CD4-positive, CD25-positive, alpha-beta regulatory T cell (primary cell): Measurements from ENCODE around the gene CACNA2D3. TPM values are rescaled to one million over a fixed set of nuclear protein-coding genes. Genes with fewer than 3 reads are reported as not detected.

Source experiments
- ATAC-seq, 2 donors: fragments of 150-1000 bp; cut with Tn5 transposase; one replicate each; pipeline ENCODE4 v1.10.0; 2021; ENCODE audit warnings: low read depth in 2 of 2, moderate number of reproducible peaks in 2 of 2, moderate library complexity in 1 of 2
- DNase-seq, 3 donors: peaks; one replicate each; pipeline versions ENCODE4 v3.0.0 to v3.0.0-alpha.2; 2012 to 2022; ENCODE audit warnings: mixed read lengths in 1 of 3
- H3K27ac ChIP-seq: one replicate; pipeline ENCODE4 v1.7.0; 2013; ENCODE audit warnings: mild to moderate bottlenecking, low read length; ENCODE audit not compliant: insufficient read depth, poor library complexity, severe bottlenecking
- H3K27me3 ChIP-seq: one replicate; pipeline ENCODE4 v1.7.0; 2013; ENCODE audit warnings: low read length; ENCODE audit not compliant: control insufficient read depth, insufficient read depth
- H3K36me3 ChIP-seq: one replicate; pipeline ENCODE4 v1.7.0; 2013; ENCODE audit warnings: mild to moderate bottlenecking, low read length, moderate library complexity; ENCODE audit not compliant: control insufficient read depth, insufficient read depth
- H3K4me1 ChIP-seq: 2 replicates; pipeline ENCODE4 v1.7.0; 2013; ENCODE audit warnings: mild to moderate bottlenecking, low read length; ENCODE audit not compliant: insufficient read depth, control insufficient read depth, poor library complexity, severe bottlenecking
- H3K4me3 ChIP-seq: one replicate; pipeline ENCODE4 v1.7.0; 2013; ENCODE audit warnings: low read depth, mild to moderate bottlenecking, low read length, moderate library complexity
- H3K9me3 ChIP-seq, 2 experiments: 1 replicate in 1 of 2; 2 replicates in 1 of 2; pipeline ENCODE4 v1.7.0; 2013; ENCODE audit warnings: low read length in 2 of 2, mild to moderate bottlenecking in 1 of 2, moderate library complexity in 1 of 2; ENCODE audit not compliant: control insufficient read depth in 2 of 2
- H3K27ac Mint-ChIP-seq, 3 donors: one replicate each; pipeline ENCODE4 v1.8.0; 2020 to 2022; ENCODE audit warnings: mild to moderate bottlenecking in 3 of 3, mixed read lengths in 3 of 3, moderate library complexity in 2 of 3
- H3K27me3 Mint-ChIP-seq: one replicate; pipeline ENCODE4 v1.8.0; 2022; ENCODE audit warnings: mild to moderate bottlenecking, mixed read lengths
- H3K36me3 Mint-ChIP-seq: one replicate; pipeline ENCODE4 v1.8.0; 2020; ENCODE audit warnings: mixed read lengths
- H3K4me1 Mint-ChIP-seq, 4 donors: one replicate each; pipeline ENCODE4 v1.8.0; 2020 to 2022; ENCODE audit warnings: mixed read lengths in 4 of 4, mild to moderate bottlenecking in 1 of 4
- H3K4me3 Mint-ChIP-seq, 4 donors: one replicate each; pipeline ENCODE4 v1.8.0; 2020 to 2022; ENCODE audit warnings: mild to moderate bottlenecking in 4 of 4, mixed read lengths in 4 of 4, moderate library complexity in 3 of 4
- H3K9me3 Mint-ChIP-seq, 7 donors: one replicate each; pipeline ENCODE4 v1.8.0; 2020 to 2022; ENCODE audit warnings: mixed read lengths in 7 of 7, mild to moderate bottlenecking in 3 of 7, moderate library complexity in 2 of 7
- polyA plus RNA-seq, 4 donors: library from polyadenylated mRNA; unstranded; fragments of 300-500 nt; fragmentation: Illumina TruSeq; gene quantifications; one replicate each; pipeline ENCODE4 v1.2.3, GENCODE V29; 2021
- total RNA-seq: library from RNA; stranded (reverse); gene quantifications from one replicate; pipeline ENCODE4 v1.2.3, GENCODE V29; 2022

CACNA2D3 gene
- total and polyA plus RNA-seq, 5 donors from 2014 or later = not detected

DNA sequence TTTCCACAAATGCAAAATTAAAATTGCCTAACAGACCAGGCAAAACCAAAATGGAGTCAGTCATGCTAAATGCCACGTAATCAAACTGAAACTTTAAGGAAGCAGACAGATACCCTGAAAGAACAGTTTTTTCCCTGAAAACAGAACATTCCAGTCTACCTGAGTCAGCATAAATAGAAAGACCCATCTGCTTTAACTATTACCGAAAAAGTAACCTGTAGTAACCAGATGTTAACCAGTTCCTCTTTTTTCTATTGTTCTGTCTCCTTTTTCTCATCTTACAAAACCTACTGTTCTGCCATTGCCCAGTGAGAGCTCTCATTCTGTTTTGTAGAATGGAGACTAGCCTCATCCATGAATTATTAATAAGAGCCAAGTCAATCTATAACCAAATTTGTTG, 286.0 kb downstream of the CACNA2D3 start:
- Histone ChIP-seq H3K9me3 (no peaks in the 10 kb centered on the region), H3K27me3 (no peaks in the 10 kb centered on the region), H3K27ac (no peak overlapping the region), H3K4me1 (no peaks in the 10 kb centered on the region), H3K4me3 (no peak overlapping the region), H3K36me3 (no peaks in the 10 kb centered on the region)
- no peak overlapping the region for H3K4me3 Mint-ChIP-seq
- no peak for DNase-seq
- no peaks in the 10 kb centered on the region for H3K4me1 Mint-ChIP-seq
- H3K9me3 Mint-ChIP-seq = peaks cover 0 to 9% (median 0%) of the 10 kb centered on the region in 7 donors
- no peak overlapping the region for H3K27ac Mint-ChIP-seq
- no peak for ATAC-seq
- no peaks in the 10 kb centered on the region for H3K36me3 Mint-ChIP-seq
- H3K27me3 Mint-ChIP-seq = no peaks in the 10 kb centered on the region

DNA sequence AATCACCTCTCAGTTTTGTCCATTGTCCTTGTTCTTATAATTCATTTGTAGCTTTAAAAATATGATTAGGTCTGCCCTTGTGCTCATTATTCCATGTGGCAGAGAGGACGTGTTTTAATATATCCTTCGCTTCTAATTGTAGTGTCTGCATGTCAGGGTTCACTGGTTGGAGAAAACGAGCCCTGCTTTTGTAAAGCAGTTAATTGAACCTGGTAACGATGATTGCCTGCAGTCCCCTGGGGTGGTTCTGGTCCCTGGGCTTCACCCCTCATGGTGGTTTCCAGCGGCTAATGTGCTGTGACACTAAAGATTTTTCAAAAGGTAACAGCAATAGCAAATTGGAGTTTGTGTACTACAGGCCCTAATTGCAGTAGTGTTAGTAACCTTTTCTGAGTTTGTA, 299.6 kb downstream of the CACNA2D3 start:
- no peak for ATAC-seq
- no peaks in the 10 kb centered on the region for H3K27me3 Mint-ChIP-seq
- H3K36me3 ChIP-seq = no peaks in the 10 kb centered on the region
- no peaks in the 10 kb centered on the region for H3K9me3 ChIP-seq
- H3K27me3 ChIP-seq = no peaks in the 10 kb centered on the region
- no peak overlapping the region for H3K27ac Mint-ChIP-seq
- H3K4me3 Mint-ChIP-seq = no peak overlapping the region
- H3K9me3 Mint-ChIP-seq = peaks cover 0 to 2% (median 0%) of the 10 kb centered on the region in 7 donors
- no peaks in the 10 kb centered on the region for H3K4me1 ChIP-seq
- H3K36me3 Mint-ChIP-seq = no peaks in the 10 kb centered on the region
- no peak for DNase-seq
- H3K27ac ChIP-seq = no peak overlapping the region
- H3K4me3 ChIP-seq = no peak overlapping the region
- no peaks in the 10 kb centered on the region for H3K4me1 Mint-ChIP-seq

DNA sequence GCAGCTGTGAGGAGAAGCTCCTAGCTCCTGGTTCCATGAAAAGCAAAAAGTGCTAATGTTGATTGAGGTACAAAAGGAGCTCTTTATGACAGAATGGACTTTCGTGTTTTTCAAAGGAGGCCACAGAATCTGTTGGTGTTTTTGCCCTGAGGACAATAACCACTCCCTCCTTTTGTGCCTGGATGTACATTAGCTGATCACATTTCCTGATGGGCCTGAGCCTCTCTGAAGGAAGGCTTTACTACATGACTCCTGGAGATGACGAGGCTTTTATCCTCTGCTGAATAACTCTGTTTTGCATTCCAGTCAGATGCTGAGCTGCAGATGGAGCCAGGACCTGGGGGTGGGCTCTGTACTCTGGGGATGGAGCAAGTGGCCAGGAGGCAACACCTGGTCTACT, 301.9 kb downstream of the CACNA2D3 start:
- Histone ChIP-seq H3K9me3 (no peaks in the 10 kb centered on the region), H3K4me3 (no peak overlapping the region), H3K36me3 (no peaks in the 10 kb centered on the region), H3K4me1 (no peaks in the 10 kb centered on the region), H3K27ac (no peak overlapping the region), H3K27me3 (no peaks in the 10 kb centered on the region)
- Mint-ChIP-seq H3K36me3 (no peaks in the 10 kb centered on the region), H3K4me1 (no peaks in the 10 kb centered on the region), H3K4me3 (no peak overlapping the region), H3K27me3 (no peaks in the 10 kb centered on the region), H3K27ac (no peak overlapping the region), H3K9me3 (peaks cover 0 to 3% (median 0%) of the 10 kb centered on the region in 7 donors)
- DNase-seq (no peak), ATAC-seq (no peak)

DNA sequence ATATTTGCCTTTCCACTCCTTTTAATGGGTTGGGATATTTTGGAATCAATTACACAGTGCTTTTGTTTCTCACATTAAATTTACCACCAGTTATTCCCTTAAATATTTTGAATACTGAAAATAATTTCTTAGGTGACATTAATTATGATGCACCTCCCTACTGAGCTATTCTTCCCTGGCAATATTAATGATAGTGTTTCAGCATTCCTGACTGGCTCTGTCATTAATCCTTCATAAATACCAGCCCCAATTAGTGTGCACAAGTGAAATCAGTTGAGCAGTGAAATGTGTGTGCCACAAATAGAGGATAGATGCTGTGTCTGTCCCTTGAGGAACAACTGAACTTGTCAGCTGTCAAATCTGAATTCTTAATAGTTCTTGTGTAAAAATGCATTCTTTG, 304.0 kb downstream of the CACNA2D3 start:
- Mint-ChIP-seq H3K9me3 (peaks cover 0 to 3% (median 0%) of the 10 kb centered on the region in 7 donors), H3K4me1 (no peaks in the 10 kb centered on the region), H3K4me3 (no peak overlapping the region), H3K36me3 (no peaks in the 10 kb centered on the region), H3K27ac (no peak overlapping the region), H3K27me3 (no peaks in the 10 kb centered on the region)
- ATAC-seq (no peak), DNase-seq (no peak)
- no peak overlapping the region for H3K27ac ChIP-seq
- peaks cover 2% of the 10 kb centered on the region for H3K27me3 ChIP-seq
- H3K9me3 ChIP-seq = no peaks in the 10 kb centered on the region
- no peaks in the 10 kb centered on the region for H3K4me1 ChIP-seq
- H3K4me3 ChIP-seq = no peak overlapping the region
- H3K36me3 ChIP-seq = no peaks in the 10 kb centered on the region

DNA sequence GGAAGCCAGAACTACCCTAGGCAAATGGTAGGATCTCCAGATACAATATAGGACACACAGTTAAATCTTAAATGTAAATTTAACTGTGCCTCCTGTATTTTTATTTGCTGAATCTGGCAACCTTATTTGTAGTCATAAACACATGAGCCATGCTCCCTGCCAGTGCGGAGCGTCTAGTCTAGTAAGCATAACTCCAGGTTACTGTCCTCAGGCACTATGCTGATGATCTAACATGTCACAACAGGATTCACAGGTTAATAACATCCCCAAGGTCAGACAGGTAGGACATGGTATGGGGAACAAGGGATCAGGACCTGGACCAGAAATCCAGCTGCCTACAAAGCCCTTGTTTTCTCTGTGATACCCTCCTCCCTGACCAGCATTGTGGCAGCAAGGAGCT, 305.1 kb downstream of the CACNA2D3 start:
- Mint-ChIP-seq H3K4me1 (no peaks in the 10 kb centered on the region), H3K36me3 (no peaks in the 10 kb centered on the region), H3K4me3 (no peak overlapping the region), H3K9me3 (peaks cover 0 to 3% (median 0%) of the 10 kb centered on the region in 7 donors), H3K27me3 (no peaks in the 10 kb centered on the region), H3K27ac (no peak overlapping the region)
- H3K4me1 ChIP-seq = no peaks in the 10 kb centered on the region
- H3K27me3 ChIP-seq = peaks cover 2% of the 10 kb centered on the region
- no peaks in the 10 kb centered on the region for H3K9me3 ChIP-seq
- no peaks in the 10 kb centered on the region for H3K36me3 ChIP-seq
- ATAC-seq = no peak
- H3K27ac ChIP-seq = no peak overlapping the region
- no peak overlapping the region for H3K4me3 ChIP-seq
- DNase-seq = no peak

DNA sequence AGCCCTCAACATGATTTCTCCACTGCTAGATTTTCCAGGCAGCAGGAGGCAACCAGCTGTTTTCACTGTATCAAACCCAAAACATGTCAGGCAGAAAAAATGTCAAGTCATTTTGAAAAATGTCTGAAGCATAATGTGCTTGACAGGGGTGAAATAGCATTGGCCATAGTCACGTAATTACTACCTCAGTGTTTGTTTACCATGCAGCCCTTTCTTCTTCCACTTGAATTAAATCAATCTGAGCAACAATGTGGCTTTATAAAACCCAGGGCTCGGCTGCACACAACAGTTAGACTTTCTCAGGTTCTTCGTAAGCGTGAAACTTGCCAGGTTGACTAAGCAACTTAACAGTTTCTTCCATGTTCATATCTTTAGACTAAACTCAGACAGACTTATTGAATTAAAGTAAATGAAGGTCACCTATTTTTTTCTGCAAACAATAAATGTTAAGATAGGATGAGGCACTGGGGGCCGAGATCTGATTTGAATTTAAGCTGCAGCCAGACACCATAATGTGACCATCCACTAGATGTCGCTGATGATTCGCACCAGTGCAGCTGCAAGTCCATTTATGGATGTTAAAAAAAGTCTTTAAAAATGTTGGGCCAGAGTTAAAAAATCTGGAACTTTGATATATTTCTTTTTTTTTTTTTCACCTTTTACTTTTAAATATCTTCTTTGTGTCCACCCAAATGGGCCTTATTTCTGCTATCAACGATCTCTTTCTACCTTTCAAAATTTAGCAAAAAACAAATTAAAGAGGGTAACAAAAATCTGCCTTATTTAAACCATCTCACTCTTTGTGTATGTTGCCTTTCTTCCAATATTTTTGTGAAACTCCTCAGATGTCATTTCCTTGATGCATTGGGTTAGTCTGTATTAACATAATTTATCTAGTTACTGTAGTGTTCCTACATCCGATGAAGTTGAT, 305.9 kb downstream of the CACNA2D3 start:
- H3K27ac ChIP-seq = no peak overlapping the region
- H3K36me3 ChIP-seq = no peaks in the 10 kb centered on the region
- Mint-ChIP-seq H3K4me3 (no peak overlapping the region), H3K27me3 (no peaks in the 10 kb centered on the region), H3K4me1 (no peaks in the 10 kb centered on the region), H3K27ac (no peak overlapping the region), H3K9me3 (peaks cover 0 to 3% (median 0%) of the 10 kb centered on the region in 7 donors), H3K36me3 (no peaks in the 10 kb centered on the region)
- H3K4me3 ChIP-seq = no peak overlapping the region
- no peaks in the 10 kb centered on the region for H3K4me1 ChIP-seq
- ATAC-seq (no peak), DNase-seq (peak in 2 of 3 donors; percentile 3 to 57)
- peaks cover 2% of the 10 kb centered on the region for H3K27me3 ChIP-seq
- no peaks in the 10 kb centered on the region for H3K9me3 ChIP-seq

DNA sequence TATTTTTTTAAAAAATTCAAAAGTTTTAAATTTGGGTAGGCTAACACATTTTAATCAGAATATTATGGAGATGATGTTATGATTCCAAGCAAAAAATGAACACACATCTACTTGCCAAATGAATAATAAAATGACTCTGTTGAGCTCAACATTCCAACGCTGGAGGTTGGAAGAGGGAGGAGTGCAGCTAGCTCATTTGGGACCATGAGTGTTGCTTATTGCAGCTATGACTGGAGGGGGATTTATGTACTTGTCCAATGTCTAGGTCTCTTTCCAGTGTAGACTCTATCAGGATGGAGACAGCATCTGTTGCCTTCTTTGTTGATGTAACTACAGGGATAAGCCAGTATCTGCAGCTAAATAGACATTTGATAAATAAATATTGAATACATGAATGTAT, 310.6 kb downstream of the CACNA2D3 start:
- Histone ChIP-seq H3K27me3 (peaks cover 2% of the 10 kb centered on the region), H3K4me3 (no peak overlapping the region), H3K27ac (no peak overlapping the region), H3K36me3 (no peaks in the 10 kb centered on the region), H3K9me3 (no peaks in the 10 kb centered on the region), H3K4me1 (no peaks in the 10 kb centered on the region)
- Mint-ChIP-seq H3K4me1 (no peaks in the 10 kb centered on the region), H3K9me3 (peaks cover 0 to 3% (median 0%) of the 10 kb centered on the region in 7 donors), H3K27ac (no peak overlapping the region), H3K27me3 (no peaks in the 10 kb centered on the region), H3K4me3 (no peak overlapping the region), H3K36me3 (no peaks in the 10 kb centered on the region)
- DNase-seq (no peak), ATAC-seq (no peak)

DNA sequence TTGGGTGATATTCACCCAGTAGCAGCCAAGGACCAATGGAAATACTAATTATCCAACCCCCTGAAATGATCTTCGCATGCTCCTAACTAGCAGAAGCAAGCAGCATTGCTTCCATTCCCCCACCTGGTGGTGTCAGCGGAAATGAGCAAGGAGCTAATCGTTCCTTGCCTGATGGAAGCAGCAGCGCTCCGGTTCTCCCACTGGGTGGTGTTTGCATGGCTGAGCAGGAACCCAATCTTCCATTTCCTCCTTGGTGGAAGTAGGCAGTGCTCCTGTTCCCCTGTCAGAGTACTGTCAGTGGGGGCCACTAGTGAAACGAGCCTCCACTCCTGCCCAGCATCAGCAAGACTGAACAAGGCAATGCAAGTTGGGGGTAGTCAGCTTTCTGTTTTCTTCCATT, 311.5 kb downstream of the CACNA2D3 start:
- no peak overlapping the region for H3K27ac ChIP-seq
- H3K4me3 ChIP-seq = no peak overlapping the region
- no peaks in the 10 kb centered on the region for H3K9me3 ChIP-seq
- Mint-ChIP-seq H3K36me3 (no peaks in the 10 kb centered on the region), H3K27ac (no peak overlapping the region), H3K4me1 (no peaks in the 10 kb centered on the region), H3K4me3 (no peak overlapping the region), H3K9me3 (peaks cover 0 to 3% (median 0%) of the 10 kb centered on the region in 7 donors), H3K27me3 (no peaks in the 10 kb centered on the region)
- H3K27me3 ChIP-seq = peaks cover 2% of the 10 kb centered on the region
- no peak for ATAC-seq
- no peaks in the 10 kb centered on the region for H3K4me1 ChIP-seq
- no peaks in the 10 kb centered on the region for H3K36me3 ChIP-seq
- no peak for DNase-seq
